Endodermal cell (in vitro differentiated cells): ENCODE data around the gene RIMS4. TPM values are rescaled to one million over a fixed set of nuclear protein-coding genes. Genes with fewer than 3 reads are reported as not detected.

Experiments used
- DNase-seq: peaks from one replicate; pipeline ENCODE4 v3.0.0-alpha.2; 2017
- H3K27ac ChIP-seq: 2 replicates; pipeline ENCODE4 v1.5.1; 2013; ENCODE audit warnings: mild to moderate bottlenecking, low read depth, low read length, moderate library complexity
- H3K27me3 ChIP-seq: 2 replicates; pipeline ENCODE4 v1.6.1; 2013; ENCODE audit warnings: mild to moderate bottlenecking, low read length, moderate library complexity; ENCODE audit not compliant: insufficient read depth, control insufficient read depth, poor library complexity, severe bottlenecking
- H3K36me3 ChIP-seq: 2 replicates; pipeline ENCODE4 v1.7.0; 2013; ENCODE audit warnings: mild to moderate bottlenecking, low read length, moderate library complexity; ENCODE audit not compliant: control insufficient read depth, insufficient read depth
- H3K4me1 ChIP-seq: one replicate; pipeline ENCODE4 v1.7.0; 2013; ENCODE audit warnings: low read length; ENCODE audit not compliant: control insufficient read depth, insufficient read depth
- H3K4me3 ChIP-seq: 2 replicates; pipeline ENCODE4 v1.5.1; 2013; ENCODE audit warnings: mild to moderate bottlenecking, low read length, moderate library complexity
- H3K9ac ChIP-seq: 2 replicates; pipeline ENCODE4 v1.6.1; 2013; ENCODE audit warnings: mild to moderate bottlenecking, low read length, moderate library complexity; ENCODE audit not compliant: poor library complexity, severe bottlenecking; ENCODE audit errors: extremely low read depth
- H3K9me3 ChIP-seq: 2 replicates; pipeline ENCODE4 v1.6.1; 2013; ENCODE audit warnings: mild to moderate bottlenecking, low read length, moderate library complexity; ENCODE audit not compliant: control insufficient read depth
- H3K27ac Mint-ChIP-seq: 2 replicates; pipeline ENCODE4 v1.8.0; 2020; ENCODE audit warnings: mixed read lengths
- H3K27me3 Mint-ChIP-seq: 2 replicates; pipeline ENCODE4 v1.8.0; 2021; ENCODE audit warnings: mild to moderate bottlenecking, mixed read lengths; ENCODE audit not compliant: insufficient read depth
- H3K36me3 Mint-ChIP-seq: 2 replicates; pipeline ENCODE4 v1.8.0; 2020; ENCODE audit warnings: low read depth, mixed read lengths
- H3K4me1 Mint-ChIP-seq: 2 replicates; pipeline ENCODE4 v1.8.0; 2020; ENCODE audit warnings: mixed read lengths
- H3K4me3 Mint-ChIP-seq: 2 replicates; pipeline ENCODE4 v1.8.0; 2020; ENCODE audit warnings: mild to moderate bottlenecking, moderate library complexity, mixed read lengths
- H3K9me3 Mint-ChIP-seq: 2 replicates; pipeline ENCODE4 v1.8.0; 2020; ENCODE audit warnings: mild to moderate bottlenecking, mixed read lengths
- CTCF ChIP-seq: fragments of 200-600 bp; sonication (generic); conservative IDR thresholded peaks from 2 replicates; pipeline ENCODE4 v1.5.0; 2021; ENCODE audit warnings: antibody characterized with exemption, mild to moderate bottlenecking
- WGBS, 2 experiments: methylation state at CpG; one replicate each; pipeline versions ENCODE4 v1.1.5 to v1.1.7; 2013; ENCODE audit warnings: missing lambda C conversion rate in 2 of 2, mixed read lengths in 1 of 2; ENCODE audit not compliant: insufficient coverage in 1 of 2, insufficient read length in 1 of 2; 5-methylcytosine and 5-hydroxymethylcytosine counted together
- total RNA-seq, 2 donors: library from RNA; stranded (reverse); fragmentation: NEBNext Ultra II Directional in 1 of 2; extraction: Animal tissue kit (Norgen Biotek cat#: 25700) in 1 of 2; gene quantifications; 2 replicates in 1 of 2; 3 replicates in 1 of 2; pipeline ENCODE4 v1.2.1, GENCODE V29; 2021

RIMS4 gene
- total RNA-seq, 2 donors from 2014 or later = 4.3 to 13.0 TPM

DNA sequence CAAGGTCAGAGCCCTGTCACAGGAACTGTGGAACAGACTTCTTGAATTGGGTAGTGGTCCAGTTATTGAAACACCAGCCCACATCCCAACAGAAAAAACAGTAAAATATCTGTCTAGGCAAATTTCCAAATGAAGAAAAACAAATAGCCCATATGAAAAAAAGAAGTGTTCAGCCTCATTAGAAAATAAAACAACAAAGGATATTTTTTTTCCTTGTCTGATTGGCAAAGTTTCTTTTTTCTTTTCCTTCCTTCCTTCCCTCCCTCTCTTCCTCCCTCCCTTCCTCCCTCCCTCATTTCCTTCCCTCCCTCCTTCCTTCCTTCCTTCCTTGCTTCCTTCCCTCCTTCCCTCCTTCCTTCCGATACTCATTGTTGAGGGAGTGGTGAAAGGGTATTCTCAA, 20.6 kb upstream of the RIMS4 start:
- no peaks in the 10 kb centered on the region for H3K36me3 ChIP-seq
- H3K27me3 Mint-ChIP-seq = peaks cover 6% of the 10 kb centered on the region
- no peaks in the 10 kb centered on the region for H3K27me3 ChIP-seq
- H3K9me3 Mint-ChIP-seq = peaks cover 2% of the 10 kb centered on the region
- no peaks in the 10 kb centered on the region for H3K4me1 ChIP-seq
- no peak overlapping the region for H3K27ac Mint-ChIP-seq
- WGBS, 2 experiments = no CpG with 5 or more reads among the region's 1 CpG
- H3K36me3 Mint-ChIP-seq = no peaks in the 10 kb centered on the region
- H3K4me3 ChIP-seq = no peak overlapping the region
- H3K27ac ChIP-seq = no peak overlapping the region
- no peak for DNase-seq
- no peak for TF ChIP-seq CTCF
- H3K4me1 Mint-ChIP-seq = no peaks in the 10 kb centered on the region
- H3K9me3 ChIP-seq = peaks cover 7% of the 10 kb centered on the region
- H3K9ac ChIP-seq = no peak overlapping the region
- no peak overlapping the region for H3K4me3 Mint-ChIP-seq

DNA sequence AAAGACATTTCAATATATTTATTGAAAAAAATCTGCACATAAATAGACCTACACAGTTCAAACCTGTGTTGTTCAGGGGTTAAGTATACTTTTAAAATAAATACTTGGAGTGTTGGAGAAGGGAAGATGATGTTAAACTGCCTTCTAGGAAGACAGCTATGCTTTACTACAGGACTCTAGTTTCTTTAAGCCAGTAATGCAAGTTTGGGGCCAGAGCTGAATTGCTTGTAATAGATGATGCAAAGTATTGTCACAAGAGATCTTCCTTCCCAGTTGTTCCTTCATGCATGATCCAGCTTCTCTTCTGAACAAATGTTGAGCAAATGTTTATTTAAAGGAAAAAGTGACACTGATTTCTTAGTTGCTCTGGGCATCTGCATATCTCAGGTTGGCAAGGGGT, 20.2 kb upstream of the RIMS4 start:
- Histone ChIP-seq H3K9me3 (peaks cover 7% of the 10 kb centered on the region), H3K36me3 (no peaks in the 10 kb centered on the region), H3K4me3 (no peak overlapping the region), H3K27me3 (no peaks in the 10 kb centered on the region), H3K27ac (no peak overlapping the region), H3K4me1 (no peaks in the 10 kb centered on the region), H3K9ac (no peak overlapping the region)
- no peak for DNase-seq
- Mint-ChIP-seq H3K36me3 (no peaks in the 10 kb centered on the region), H3K9me3 (peaks cover 2% of the 10 kb centered on the region), H3K27me3 (peaks cover 6% of the 10 kb centered on the region), H3K4me3 (no peak overlapping the region), H3K4me1 (no peaks in the 10 kb centered on the region), H3K27ac (no peak overlapping the region)
- TF ChIP-seq CTCF = no peak

DNA sequence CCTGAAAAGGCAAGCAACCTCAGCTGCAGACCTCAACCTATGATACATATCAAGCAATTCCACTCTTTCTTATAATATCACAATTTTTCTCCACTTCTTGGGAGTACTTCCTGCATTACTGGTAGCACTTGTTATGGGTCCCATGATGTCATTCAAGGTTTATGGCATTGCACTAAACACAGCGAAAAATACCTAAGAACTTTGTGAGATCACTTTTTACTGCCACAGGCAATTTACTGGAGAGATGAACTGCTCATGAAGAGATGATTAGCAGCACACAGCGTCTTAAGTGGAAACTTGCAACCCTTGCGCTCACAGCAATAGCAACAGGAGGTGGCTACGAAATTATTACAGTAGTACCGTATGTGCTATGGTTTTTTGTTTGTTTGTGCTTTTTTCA, 19.3 kb upstream of the RIMS4 start:
- Histone ChIP-seq H3K27me3 (no peaks in the 10 kb centered on the region), H3K4me1 (no peaks in the 10 kb centered on the region), H3K4me3 (no peak overlapping the region), H3K9ac (no peak overlapping the region), H3K27ac (no peak overlapping the region), H3K9me3 (peaks cover 7% of the 10 kb centered on the region), H3K36me3 (no peaks in the 10 kb centered on the region)
- no peak overlapping the region for H3K4me3 Mint-ChIP-seq
- peaks cover 2% of the 10 kb centered on the region for H3K9me3 Mint-ChIP-seq
- WGBS, 2 experiments = 88 to 89% methylated on average over 5 of the region's 5 CpGs
- H3K4me1 Mint-ChIP-seq = no peaks in the 10 kb centered on the region
- H3K27ac Mint-ChIP-seq = no peak overlapping the region
- no peaks in the 10 kb centered on the region for H3K36me3 Mint-ChIP-seq
- no peak for DNase-seq
- peaks cover 6% of the 10 kb centered on the region for H3K27me3 Mint-ChIP-seq
- no peak for TF ChIP-seq CTCF
